HG03521 (cell line): ENCODE data around the gene TTC1.
"Not testable (repeated sequence)": the region's sequence is repeated elsewhere in the genome, so short reads cannot be mapped to it uniquely, and the experiment has no call there.

Experiments used
- ATAC-seq: cut with Tn5 transposase; IDR thresholded peaks from one replicate; pipeline ENCODE4 v1.9.1; 2021; ENCODE audit warnings: mild to moderate bottlenecking, moderate library complexity; ENCODE audit not compliant: unreplicated experiment

Gene TTC1

DNA sequence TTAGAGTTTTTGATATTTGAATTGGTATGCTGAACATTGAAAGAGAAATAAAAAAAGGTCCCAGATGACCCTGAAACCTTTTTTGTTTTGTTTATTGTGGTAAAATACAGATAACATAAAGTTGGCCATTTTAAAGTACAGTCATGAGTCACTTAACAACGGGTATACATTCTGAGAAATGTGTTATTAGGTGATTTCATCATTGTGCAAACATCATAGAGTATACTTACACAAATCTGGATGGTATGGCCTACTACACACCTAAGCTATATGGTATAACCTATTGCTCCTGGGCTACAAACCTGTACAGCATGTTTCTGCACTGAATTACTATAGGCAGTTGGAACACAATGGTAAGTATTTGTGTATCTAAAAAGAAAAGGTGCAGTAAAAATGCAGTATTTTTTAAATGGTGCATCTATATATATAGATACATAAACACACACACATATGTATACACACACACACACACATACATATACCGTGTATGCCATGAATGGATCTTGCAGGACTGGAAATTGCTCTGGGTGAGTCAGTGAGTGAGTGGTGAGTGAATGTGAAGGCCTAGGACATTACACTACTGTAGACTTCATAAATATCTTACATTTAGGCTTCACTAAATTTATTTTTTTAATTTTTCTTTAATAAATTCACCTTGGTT is 31.0 kb downstream of the TTC1 start:
- no peak for ATAC-seq

- ATAC-seq = no peak
These were observed 31.5 kb downstream of the TTC1 start for GRCh38 chr5:160040471-160040835.

GRCh38 chr5:160042671-160043070 is 33.7 kb downstream of the TTC1 start:
- no peak for ATAC-seq

DNA sequence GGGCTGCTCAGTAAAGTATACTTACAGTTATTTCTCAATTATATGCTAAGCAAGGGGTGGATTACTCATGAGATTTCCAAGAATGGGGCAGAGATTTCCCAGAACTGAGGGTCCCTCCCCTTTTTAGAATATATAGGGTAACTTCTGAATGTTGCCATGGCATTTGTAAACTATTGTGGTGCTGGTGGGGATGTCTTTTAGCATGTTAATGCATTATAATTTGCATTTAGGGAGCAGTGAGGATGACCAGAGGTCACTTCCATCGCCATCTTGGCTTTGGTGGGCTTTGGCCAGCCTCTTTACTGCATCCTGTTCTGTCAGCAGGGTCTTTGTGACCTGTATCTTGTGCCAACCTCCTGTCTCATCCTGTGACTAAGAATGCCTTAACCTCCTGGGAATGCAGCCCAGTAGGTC is 35.5 kb downstream of the TTC1 start:
- ATAC-seq = no peak

DNA sequence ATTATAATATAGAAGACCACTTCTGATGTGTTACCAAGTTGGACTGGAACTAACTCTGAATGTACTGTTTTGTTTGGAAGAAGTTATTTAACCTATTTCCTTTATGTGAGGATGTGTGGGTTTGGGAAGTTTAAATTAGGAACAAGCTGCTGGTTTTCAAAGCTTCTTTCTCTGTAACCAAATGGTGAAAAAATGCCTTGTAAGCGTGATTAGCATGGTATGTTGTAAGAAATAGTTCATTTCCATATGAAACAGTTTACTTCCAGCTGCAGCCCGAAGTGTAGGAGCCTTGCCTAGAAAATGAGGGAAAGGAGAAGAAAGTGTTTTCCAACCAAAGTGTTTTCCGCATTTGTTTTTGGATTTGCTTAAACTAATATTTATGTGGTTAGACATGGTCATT is 36.0 kb downstream of the TTC1 start:
- ATAC-seq = no peak

DNA sequence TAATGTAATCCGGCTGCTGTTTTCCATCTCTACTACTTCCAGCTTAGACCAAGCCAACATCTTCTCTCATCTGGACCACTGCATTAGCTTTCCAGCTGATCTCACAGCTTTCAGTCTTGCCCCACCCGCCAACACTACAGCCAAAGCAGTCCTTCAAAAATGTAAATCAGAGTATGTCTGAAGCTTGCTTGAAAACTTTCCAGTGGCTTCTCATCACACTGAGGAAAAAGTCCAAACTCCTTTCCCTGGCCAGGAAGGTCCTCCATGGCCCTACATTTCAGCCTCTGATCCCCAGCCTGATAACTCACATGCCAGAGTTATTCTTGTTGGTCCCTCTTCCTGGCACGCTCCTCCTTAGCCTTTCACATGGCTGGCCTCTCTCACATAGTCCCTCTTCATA is 38.5 kb downstream of the TTC1 start:
- no peak for ATAC-seq

- no peak for ATAC-seq
These were observed 39.2 kb downstream of the TTC1 start for GRCh38 chr5:160048131-160048530.

DNA sequence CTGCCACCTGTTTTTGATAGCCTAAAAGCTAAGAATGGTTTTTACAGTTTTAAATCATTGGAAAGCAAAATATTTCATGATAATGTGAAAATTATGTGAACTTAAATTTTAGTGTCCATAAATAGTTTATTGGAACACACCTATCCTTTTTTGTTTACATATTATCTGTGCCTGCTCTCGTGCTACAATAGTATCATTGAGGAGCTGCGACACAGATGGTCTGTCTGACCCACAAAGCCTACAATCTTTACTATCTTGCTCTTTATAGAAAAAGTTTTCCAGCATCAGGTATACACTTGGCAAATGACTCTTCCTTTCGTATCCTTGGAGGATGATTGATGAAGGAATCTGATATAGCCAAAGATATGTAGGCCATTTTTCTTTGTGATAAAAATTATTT is 40.2 kb downstream of the TTC1 start:
- ATAC-seq = no peak

DNA sequence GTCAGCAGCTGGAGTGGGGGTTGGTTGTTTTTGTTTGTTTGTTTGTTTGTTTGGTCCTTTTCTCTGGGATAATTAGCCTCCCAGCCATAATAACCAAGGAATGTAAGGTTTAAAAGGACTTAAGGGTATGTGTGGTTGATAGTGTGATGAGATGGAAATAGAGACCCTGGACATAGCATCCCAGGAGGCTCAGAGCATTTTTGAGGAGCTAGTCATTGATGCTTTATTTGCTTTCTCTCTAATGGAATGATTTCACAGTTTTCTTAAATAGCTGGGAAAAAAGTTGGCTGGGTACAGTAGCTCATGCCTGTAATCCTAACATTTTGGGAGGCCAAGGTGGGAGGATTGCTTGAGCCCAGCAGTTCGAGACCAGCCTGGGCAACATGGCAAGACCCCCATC is 45.1 kb downstream of the TTC1 start:
- ATAC-seq = no peak

DNA sequence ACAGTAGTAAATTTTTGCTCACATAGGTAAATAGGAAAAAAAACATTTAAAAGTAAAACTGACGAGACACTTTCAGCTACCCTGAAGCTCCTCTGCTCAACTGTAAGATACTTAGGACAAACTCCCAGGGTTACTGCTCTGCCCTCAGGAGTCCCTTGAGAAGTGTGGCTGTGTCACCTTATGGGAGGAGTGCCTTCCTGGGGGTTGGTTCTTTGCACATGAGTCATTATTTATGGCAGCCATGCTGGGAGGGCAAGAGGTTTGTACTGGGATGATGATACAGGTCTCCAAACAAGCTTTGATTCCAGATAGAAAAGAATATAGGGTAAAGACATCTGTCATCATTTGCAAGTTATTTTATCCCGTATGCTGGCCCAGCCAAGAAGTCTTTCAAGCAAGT is 45.9 kb downstream of the TTC1 start:
- ATAC-seq = no peak

- no peak for ATAC-seq
These were observed 48.3 kb downstream of the TTC1 start for GRCh38 chr5:160057256-160057655.

DNA sequence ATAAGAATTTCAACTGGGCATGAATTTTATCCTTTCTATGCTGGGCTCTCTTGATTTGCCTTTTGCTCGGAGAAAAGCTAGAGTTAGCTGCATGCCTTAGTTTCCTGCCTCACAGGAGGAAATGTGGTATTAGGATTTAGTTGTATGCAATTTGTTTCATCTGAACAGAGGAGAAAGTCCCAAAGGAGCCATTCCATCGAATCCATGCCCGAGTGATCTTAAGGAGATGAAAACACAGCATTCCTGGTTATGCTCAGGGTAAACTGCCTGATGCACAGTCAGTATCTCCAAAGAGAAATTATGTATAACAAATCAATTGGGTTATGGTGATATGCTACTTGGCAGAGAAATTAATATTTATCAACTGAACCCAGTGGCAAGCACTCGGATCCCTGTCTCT is 51.1 kb downstream of the TTC1 start:
- no peak for ATAC-seq

DNA sequence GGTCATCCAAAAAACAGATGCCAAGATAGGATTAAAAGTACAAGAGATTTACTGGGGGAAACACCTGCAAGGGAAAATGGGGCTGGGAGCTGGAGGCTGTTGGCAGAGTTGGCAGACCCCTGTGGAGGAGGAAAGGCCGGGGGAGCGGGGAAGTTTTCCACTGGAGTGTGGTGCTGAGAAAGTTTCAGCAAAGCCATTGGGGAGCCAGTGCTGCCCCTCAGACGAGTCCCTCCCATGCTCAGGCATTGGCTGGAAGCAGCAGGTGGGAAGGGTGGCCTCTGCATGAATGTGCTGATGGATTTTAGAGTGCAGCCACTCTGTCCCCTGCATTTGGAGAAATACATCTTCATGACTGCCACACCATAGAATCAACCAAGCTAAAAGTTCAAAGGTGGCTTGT is 52.8 kb downstream of the TTC1 start:
- no peak for ATAC-seq

DNA sequence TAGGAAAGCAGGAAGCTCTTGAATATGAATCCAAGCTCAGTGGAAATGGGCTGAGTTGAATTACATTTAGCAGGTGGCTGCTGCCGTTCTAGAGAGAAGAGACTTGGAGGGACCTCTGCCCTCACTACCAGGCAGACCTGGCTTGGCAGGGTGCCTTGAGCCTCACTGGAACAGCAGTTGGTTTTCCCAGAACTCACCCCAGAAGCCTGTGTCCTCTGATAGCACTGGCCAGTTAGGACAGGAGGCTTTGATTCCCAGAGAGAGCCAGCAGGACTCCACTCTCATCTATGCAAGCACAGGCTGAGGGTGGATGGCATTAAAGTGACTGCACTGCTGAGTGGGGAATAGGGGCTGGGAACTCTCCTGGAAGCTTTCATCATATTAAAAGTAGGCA is 55.5 kb downstream of the TTC1 start:
- no peak for ATAC-seq

DNA sequence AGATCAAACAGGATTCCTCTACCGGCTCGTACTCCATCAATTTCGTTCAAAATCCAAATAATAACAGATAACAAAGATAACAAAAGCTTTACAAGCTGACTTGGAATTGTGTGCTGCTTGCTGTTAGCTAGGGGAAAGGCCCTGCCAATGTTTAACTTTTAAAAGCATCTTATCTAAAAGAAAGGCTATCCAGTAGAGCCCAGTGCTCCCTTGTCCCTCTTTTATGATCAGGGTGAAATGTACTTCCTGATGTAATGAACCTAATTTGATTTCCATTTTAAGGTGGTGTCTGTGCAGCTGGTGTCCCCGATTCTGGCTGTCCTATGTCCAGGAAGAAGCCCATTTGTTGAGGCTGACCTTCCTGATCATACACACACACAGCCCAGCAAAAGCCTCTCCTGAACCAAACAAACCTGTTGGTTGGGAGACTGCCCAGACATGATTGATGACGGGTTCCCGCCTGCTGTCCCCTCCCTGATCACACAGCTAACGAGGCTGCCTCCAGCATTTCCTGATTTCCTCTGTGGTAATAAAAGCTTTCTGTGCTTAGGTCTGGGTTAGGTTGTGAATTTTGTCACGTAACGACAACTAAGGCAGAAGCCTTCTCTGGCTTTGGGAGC is 56.2 kb downstream of the TTC1 start:
- ATAC-seq = no peak

GRCh38 chr5:160069120-160069519 is 60.2 kb downstream of the TTC1 start:
- not testable (repeated sequence) for ATAC-seq

DNA sequence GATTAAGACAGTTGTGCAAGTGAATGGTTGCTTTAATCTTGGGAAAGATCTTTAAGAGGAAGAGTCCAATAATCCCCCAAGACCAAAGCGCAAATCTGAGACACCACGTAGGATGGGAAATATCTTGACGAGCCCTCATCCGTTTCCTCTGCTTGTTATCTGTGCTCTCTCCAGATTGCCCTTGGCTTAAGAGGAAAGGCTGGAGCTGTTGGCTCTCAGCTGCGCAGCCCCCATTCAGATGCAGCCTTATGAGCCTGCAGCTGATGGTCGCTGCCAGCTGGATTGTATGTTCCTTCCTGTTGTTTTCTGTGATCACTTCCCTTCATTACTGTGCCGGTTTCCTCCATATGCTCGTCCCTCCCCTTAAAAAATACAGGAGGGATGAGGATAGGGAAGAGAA is 62.6 kb downstream of the TTC1 start:
- no peak for ATAC-seq

DNA sequence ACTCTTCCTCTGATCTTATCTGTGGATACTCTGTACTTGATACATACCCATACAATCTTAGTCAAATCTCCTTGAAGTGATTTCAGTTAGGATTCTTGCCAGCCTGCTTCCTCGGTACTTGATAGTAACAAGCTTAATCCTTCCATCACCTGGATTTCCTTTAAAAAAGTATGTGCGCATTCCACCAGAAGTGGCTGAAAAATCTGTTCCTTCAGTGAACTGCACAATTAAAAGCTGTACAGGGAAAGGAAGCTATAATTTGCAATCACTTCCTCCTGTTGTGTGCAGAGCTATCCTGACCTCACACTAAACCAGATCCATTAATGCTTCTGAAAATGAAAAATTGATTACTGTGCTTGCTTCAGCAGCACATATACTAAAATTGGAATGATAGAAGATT is 63.0 kb downstream of the TTC1 start:
- ATAC-seq = no peak

GRCh38 chr5:160075073-160075472 is 66.1 kb downstream of the TTC1 start:
- ATAC-seq = no peak

DNA sequence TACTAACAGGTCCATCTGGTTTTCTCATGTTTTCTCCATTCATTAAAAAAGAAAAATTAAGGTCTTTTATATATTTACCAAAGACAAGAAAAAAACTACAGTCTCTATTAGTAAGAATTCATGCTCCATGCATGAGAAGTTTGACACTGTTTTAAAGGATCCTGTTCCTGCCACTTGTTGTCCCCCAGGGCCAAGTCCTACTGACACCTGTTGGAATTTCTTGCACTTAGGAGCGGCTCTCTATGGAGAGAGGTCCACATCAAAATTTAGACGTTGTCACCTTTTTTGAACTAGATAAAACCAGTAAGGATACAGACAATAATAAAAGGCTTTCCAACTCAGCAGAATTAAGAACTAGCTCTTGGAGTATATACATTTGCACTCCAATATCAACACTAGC is 68.1 kb downstream of the TTC1 start:
- ATAC-seq = no peak

- no peak for ATAC-seq
These were observed 70.8 kb downstream of the TTC1 start for GRCh38 chr5:160079753-160080152.

DNA sequence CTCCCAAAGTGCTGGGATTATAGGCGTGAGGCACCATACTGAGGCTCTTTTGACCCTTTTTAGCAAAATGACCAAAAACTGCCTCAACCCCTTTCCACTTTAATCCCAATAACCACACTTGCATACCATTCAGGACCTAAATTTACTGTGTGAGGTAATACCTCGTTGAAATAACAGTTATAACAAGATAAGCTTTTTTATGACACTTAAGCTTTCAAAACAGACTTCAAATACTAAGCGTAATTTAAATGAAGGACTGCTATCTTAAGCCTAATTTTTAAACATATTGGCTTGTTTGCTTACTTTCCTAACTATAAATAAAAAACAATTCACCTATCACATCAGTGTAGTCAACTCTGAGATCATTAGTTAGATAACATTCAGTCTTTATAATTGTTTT is 72.6 kb downstream of the TTC1 start:
- no peak for ATAC-seq
